Activated CD8-positive, alpha-beta T cell treated with anti-CD3 and anti-CD28 coated beads for 36 hours (primary cell): ENCODE data around the gene AGAP1. TPM values are rescaled to one million over a fixed set of nuclear protein-coding genes. Genes with fewer than 3 reads are reported as not detected.

Experiments
- ATAC-seq: fragments of 200-7000 bp; cut with Tn5 transposase; one replicate; pipeline ENCODE4 v1.10.0; 2021; ENCODE audit warnings: mild to moderate bottlenecking, moderate library complexity
- CTCF ChIA-PET: fragments of 350-600 bp; sonication (Branson Sonifier 250); formaldehyde crosslinking; loops from one replicate; lab custom pipeline; 2021; ENCODE audit warnings: antibody characterized with exemption; lab: Charles Lee
- POLR2A ChIA-PET: fragments of 350-600 bp; sonication (Branson Sonifier 250); formaldehyde crosslinking; loops from one replicate; lab custom pipeline; 2021; ENCODE audit warnings: antibody characterized with exemption; lab: Charles Lee
- DNase-seq: peaks from one replicate; pipeline ENCODE4 v3.0.0-alpha.2; 2020
- H3K27ac Mint-ChIP-seq: one replicate; pipeline ENCODE4 v1.8.0; 2021; ENCODE audit warnings: mild to moderate bottlenecking, mixed read lengths
- H3K27me3 Mint-ChIP-seq: one replicate; pipeline ENCODE4 v1.8.0; 2021; ENCODE audit warnings: mixed read lengths
- H3K36me3 Mint-ChIP-seq: one replicate; pipeline ENCODE4 v1.8.0; 2021; ENCODE audit warnings: low read depth, mixed read lengths
- H3K4me1 Mint-ChIP-seq: one replicate; pipeline ENCODE4 v1.8.0; 2021; ENCODE audit warnings: low read depth, mixed read lengths
- H3K4me3 Mint-ChIP-seq: one replicate; pipeline ENCODE4 v1.8.0; 2021; ENCODE audit warnings: mild to moderate bottlenecking, moderate library complexity, mixed read lengths
- H3K9me3 Mint-ChIP-seq: one replicate; pipeline ENCODE4 v1.8.0; 2021; ENCODE audit warnings: mixed read lengths
- CTCF ChIP-seq: fragments of 200-600 bp; IDR thresholded peaks from one replicate; pipeline ENCODE4 v1.8.0; 2022; ENCODE audit warnings: antibody characterized with exemption, mild to moderate bottlenecking
- intact Hi-C: fragments of 100-400 bp; cut with micrococcal nuclease; formaldehyde crosslinking; loops from one replicate; pipeline ENCODE4 v1.10.0; 2022
- total RNA-seq, 2 experiments: library from RNA; stranded (reverse); gene quantifications; one replicate each; pipeline ENCODE4 v1.2.3, GENCODE V29; 2021

Gene AGAP1
- total RNA-seq, 2 experiments from 2014 or later, result 2.5 to 2.9 TPM

- ChIA-PET POLR2A (no interaction called here), CTCF (no interaction called here)
- Mint-ChIP-seq H3K4me3 (no peak overlapping the region), H3K27me3 (peaks cover 25% of the 10 kb centered on the region), H3K27ac (no peak overlapping the region), H3K4me1 (peaks cover 2% of the 10 kb centered on the region), H3K36me3 (no peaks in the 10 kb centered on the region), H3K9me3 (peaks cover 2% of the 10 kb centered on the region)
- intact Hi-C loops, result no loop called here
- ATAC-seq, result no peak
- TF ChIP-seq CTCF, result no peak
- DNase-seq, result no peak
Observed at GRCh38 chr2:235506997-235507615, 13.3 kb downstream of the AGAP1 start.

GRCh38 chr2:235507928-235508327, 14.1 kb downstream of the AGAP1 start:
- TF ChIP-seq CTCF, result no peak
- peaks cover 2% of the 10 kb centered on the region for H3K9me3 Mint-ChIP-seq
- H3K36me3 Mint-ChIP-seq, result no peaks in the 10 kb centered on the region
- ChIA-PET POLR2A (no interaction called here), CTCF (no interaction called here)
- intact Hi-C loops, result no loop called here
- H3K4me3 Mint-ChIP-seq, result no peak overlapping the region
- H3K4me1 Mint-ChIP-seq, result no peaks in the 10 kb centered on the region
- DNase-seq (no peak), ATAC-seq (no peak)
- H3K27me3 Mint-ChIP-seq, result peaks cover 20% of the 10 kb centered on the region
- no peak overlapping the region for H3K27ac Mint-ChIP-seq

- ATAC-seq, result no peak
- H3K27me3 Mint-ChIP-seq, result peaks cover 13% of the 10 kb centered on the region
- intact Hi-C loops, result no loop called here
- H3K9me3 Mint-ChIP-seq, result peaks cover 2% of the 10 kb centered on the region
- DNase-seq, result no peak
- CTCF ChIA-PET, result no interaction called here
- no peak overlapping the region for H3K27ac Mint-ChIP-seq
- no peak overlapping the region for H3K4me3 Mint-ChIP-seq
- H3K36me3 Mint-ChIP-seq, result no peaks in the 10 kb centered on the region
- POLR2A ChIA-PET, result no interaction called here
- H3K4me1 Mint-ChIP-seq, result no peaks in the 10 kb centered on the region
- TF ChIP-seq CTCF, result no peak
Observed at GRCh38 chr2:235508371-235509160, 14.7 kb downstream of the AGAP1 start.

GRCh38 chr2:235510318-235510717, 16.5 kb downstream of the AGAP1 start:
- Mint-ChIP-seq H3K4me3 (no peak overlapping the region), H3K27ac (no peak overlapping the region), H3K36me3 (no peaks in the 10 kb centered on the region), H3K4me1 (no peaks in the 10 kb centered on the region), H3K9me3 (peaks cover 2% of the 10 kb centered on the region), H3K27me3 (peaks cover 10% of the 10 kb centered on the region)
- CTCF ChIA-PET, result no interaction called here
- DNase-seq, result no peak
- intact Hi-C loops, result no loop called here
- POLR2A ChIA-PET, result no interaction called here
- TF ChIP-seq CTCF, result no peak
- ATAC-seq, result no peak

- no peak for ATAC-seq
- Mint-ChIP-seq H3K36me3 (no peaks in the 10 kb centered on the region), H3K9me3 (peaks cover 2% of the 10 kb centered on the region), H3K4me3 (no peak overlapping the region), H3K27me3 (peaks cover 7% of the 10 kb centered on the region), H3K4me1 (no peaks in the 10 kb centered on the region), H3K27ac (no peak overlapping the region)
- intact Hi-C loops, result no loop called here
- ChIA-PET CTCF (interaction anchor here (0.8 kb wide), 1 partner anchor 240 kb away, joined by 3 read pairs; no protein-coding TSS in a partner anchor), POLR2A (interaction anchor here (0.6 kb wide), 1 partner anchor 1776 kb away, joined by 3 read pairs; no protein-coding TSS in a partner anchor)
- TF ChIP-seq CTCF, result no peak
- no peak for DNase-seq
Observed at GRCh38 chr2:235511187-235511661, 17.4 kb downstream of the AGAP1 start.
